Measurements from ENCODE around the gene HSH2D.

DNA sequence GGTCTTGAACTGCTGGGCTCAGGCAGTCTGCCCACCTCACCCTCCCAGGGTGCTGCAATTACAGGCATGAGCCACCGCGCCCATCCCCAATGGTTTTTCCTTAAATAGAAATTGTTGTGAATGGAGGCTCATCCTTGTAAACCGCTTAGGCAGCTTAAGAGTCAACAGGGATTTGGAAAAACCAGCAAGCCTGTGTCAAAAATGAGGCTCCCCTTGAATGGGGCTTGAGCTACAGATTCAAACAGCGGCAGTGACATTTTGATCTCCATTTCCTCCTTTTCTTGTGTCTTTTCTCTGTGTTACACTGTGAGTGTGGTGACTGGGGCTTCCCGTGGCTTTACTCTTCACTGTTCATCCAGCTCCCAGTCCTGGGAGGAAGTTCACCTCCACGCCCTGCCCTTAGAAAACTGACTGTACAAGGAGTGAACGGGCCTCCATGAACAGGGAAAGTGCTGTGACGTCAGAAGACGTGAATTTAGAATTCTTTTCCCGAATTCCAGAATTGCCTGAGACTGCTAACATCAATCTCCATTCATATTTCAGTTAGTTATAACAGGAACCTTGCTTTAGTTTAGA, 47.1 kb upstream of the HSH2D start:
- TF ChIP-seq, protein P1, sequence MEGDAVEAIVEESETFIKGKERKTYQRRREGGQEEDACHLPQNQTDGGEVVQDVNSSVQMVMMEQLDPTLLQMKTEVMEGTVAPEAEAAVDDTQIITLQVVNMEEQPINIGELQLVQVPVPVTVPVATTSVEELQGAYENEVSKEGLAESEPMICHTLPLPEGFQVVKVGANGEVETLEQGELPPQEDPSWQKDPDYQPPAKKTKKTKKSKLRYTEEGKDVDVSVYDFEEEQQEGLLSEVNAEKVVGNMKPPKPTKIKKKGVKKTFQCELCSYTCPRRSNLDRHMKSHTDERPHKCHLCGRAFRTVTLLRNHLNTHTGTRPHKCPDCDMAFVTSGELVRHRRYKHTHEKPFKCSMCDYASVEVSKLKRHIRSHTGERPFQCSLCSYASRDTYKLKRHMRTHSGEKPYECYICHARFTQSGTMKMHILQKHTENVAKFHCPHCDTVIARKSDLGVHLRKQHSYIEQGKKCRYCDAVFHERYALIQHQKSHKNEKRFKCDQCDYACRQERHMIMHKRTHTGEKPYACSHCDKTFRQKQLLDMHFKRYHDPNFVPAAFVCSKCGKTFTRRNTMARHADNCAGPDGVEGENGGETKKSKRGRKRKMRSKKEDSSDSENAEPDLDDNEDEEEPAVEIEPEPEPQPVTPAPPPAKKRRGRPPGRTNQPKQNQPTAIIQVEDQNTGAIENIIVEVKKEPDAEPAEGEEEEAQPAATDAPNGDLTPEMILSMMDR (IDR thresholded peaks at IDR 0.05) = no peak
- TF ChIP-seq EP300 (IDR thresholded peaks at IDR 0.05) = no peak
- TF ChIP-seq POLR2A (IDR thresholded peaks at IDR 0.05) = no peak

Data from ovary (tissue), 3 donors.